GM18520 (cell line): ENCODE measurements around the gene ZNF32.

Experiments used
- ATAC-seq: cut with Tn5 transposase; IDR thresholded peaks from one replicate; pipeline ENCODE4 v1.9.1; 2021; ENCODE audit not compliant: unreplicated experiment

The ZNF32 gene

DNA sequence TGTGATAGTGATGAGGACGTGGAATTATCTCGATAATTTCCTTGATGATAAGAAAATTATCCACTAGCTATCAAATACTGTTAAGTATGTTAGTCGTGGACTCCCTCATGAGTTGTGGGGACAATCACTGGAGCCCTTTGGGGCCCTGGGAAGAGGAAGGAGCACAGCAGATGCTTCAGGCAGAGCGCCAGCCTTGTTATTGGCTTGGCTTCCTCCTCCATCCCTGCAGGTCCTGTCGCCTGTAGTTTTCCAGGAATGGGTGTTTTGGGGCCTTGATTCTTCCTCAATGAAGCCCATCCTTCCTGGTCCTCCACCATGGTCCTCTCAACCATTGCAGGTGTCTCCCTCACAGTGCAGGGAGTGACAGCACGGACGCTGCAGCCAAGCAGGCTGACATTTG lies 32.5 kb upstream of the ZNF32 start:
- ATAC-seq = no peak

- ATAC-seq = no peak
These were observed 31.4 kb upstream of the ZNF32 start for GRCh38 chr10:43680035-43680434.

- ATAC-seq = no peak
These were observed 30.8 kb upstream of the ZNF32 start for GRCh38 chr10:43679509-43679908.

GRCh38 chr10:43678654-43679053 lies 30.0 kb upstream of the ZNF32 start:
- no peak for ATAC-seq

- ATAC-seq = no peak
These were observed 28.2 kb upstream of the ZNF32 start for GRCh38 chr10:43676901-43677300.

DNA sequence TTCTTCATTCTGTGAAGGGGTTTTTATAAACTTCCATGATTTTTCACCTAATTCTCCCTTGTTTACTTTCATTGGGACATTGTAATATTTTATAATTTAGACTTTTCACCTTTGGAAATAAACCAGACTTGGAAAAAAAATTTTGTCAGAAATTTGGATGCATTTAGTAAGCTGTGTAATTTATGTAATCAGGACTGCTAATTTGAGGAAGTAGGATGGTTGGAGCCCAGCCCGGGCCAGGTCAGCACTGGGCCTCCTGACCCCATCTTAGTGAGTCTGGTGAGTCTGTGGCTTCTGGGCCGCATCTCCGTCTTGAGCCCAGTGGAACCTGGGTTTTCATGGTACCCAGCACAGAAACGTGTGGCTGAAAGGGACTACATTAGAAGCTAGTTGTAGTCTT lies 27.6 kb upstream of the ZNF32 start:
- no peak for ATAC-seq

- no peak for ATAC-seq
These were observed 26.0 kb upstream of the ZNF32 start for GRCh38 chr10:43674553-43675210.

GRCh38 chr10:43673471-43673870 lies 24.8 kb upstream of the ZNF32 start:
- ATAC-seq = no peak

- ATAC-seq = no peak
These were observed 23.2 kb upstream of the ZNF32 start for GRCh38 chr10:43671659-43672531.

DNA sequence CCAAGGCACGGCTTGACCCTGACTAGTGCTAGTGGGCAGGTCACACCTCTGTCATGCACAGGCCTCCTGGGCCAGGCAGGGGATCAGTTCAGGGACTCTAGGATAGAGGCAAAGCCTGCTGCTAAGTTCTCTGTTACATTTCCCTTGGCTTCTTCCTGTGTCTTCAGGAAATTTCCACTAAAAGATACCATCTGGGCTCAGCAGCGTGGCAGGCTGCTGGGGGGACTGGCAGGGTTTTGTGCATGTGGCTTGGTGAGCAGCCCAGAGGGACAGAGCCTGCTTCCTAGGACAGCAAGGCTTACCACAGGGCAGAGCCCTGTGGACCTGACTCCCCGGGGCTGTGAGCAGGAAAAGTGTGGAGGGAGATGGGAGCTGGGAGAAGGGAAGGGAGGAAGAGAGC lies 20.7 kb upstream of the ZNF32 start:
- no peak for ATAC-seq

DNA sequence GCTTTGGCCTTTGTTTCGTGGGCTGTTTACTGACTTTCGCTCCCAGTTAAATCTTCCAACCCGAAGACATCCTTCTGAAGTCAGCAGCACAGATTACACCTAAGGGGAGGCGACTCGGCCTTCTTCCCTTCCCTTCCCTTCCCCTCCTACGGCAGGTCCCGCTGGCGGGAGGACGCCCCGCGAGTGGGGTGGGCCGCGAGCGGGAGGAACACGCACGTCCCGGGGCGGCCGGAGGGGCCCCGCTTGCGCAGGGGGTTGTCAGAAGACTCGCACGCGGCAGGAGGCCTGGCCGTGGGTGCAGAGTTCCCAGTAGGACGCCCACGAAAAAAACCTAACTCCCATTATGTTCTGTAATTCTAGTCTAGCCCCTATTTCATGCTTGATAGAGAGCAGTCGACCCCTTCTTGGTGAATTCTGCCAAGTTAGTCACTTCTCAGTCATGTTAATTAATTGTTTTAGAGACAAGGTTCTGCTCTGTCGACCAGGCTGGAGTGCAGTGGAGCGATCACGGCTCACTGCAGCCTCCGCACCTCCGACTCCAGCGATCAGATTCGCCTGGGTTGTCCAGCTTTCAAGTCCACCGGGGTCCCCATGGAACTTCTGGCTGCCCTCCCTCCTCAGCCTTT lies 19.2 kb upstream of the ZNF32 start:
- no peak for ATAC-seq

DNA sequence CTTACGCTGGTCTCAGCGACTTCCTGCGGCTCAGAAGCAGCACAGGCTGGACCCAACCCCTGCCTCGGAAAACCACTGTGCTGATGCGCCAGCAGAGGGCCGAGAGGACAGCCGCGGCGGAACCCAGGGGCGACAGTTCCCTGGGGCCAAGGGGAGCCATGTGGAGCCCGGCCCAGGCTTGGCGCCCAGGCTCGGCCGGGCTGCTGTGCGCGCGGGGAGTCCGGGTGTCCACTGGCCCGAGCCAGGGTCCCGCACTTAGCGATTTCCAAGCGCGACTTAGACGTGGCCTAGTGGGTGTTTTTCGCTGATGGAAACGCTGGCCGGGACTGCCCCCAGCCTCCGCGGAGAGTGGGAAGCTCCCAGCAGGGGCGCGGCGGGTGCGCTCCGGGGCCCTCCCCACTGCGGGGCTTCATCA lies 18.6 kb upstream of the ZNF32 start:
- no peak for ATAC-seq

- ATAC-seq = no peak
These were observed 17.9 kb upstream of the ZNF32 start for GRCh38 chr10:43666552-43666951.

DNA sequence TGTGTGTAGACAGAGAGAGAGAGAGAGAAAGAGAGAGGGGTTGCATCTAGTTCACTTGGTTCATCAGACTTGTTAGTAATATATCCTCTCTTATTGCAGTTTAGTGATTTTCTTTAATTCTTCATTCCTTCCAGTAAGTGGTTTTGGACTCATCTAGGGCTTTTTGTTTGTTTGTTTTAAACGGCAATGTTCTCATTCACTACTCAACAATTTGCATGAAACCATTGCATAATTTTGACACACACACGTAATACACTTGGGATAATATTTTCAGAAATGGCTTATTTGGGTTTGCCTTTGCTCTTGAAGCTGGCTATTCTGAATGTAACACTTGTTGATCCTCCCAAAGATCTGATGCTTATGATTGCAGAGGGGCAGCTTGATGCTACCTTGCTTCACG lies 16.4 kb upstream of the ZNF32 start:
- no peak for ATAC-seq

DNA sequence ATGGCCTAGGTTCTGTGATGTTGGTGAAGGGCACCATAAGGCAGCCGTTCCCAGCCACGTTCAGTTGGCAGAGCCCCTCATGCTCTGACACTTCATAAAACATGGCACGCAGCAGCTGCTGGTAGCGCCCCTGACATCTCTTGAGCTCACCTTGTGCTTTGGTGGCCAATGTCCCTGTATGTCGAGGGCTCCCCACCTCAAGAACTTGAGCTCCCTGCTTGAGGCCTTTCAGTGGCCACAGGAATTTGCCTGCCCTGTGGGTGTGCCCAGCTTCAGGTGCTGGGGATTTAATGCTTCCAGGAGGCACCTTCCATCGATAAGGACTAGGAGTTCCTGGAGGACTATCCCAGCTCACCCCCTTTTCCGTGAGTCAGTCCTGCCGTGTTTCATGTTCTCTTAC lies 9.5 kb upstream of the ZNF32 start:
- no peak for ATAC-seq

- ATAC-seq = no peak
These were observed 6.6 kb upstream of the ZNF32 start for GRCh38 chr10:43655311-43655710.

GRCh38 chr10:43653746-43654145 lies 5.1 kb upstream of the ZNF32 start:
- ATAC-seq = no peak

- no peak for ATAC-seq
These were observed 473 bp upstream of the ZNF32 start for GRCh38 chr10:43649185-43649523.

- no peak for ATAC-seq
These were observed 635 bp downstream of the ZNF32 start for GRCh38 chr10:43648095-43648397.

GRCh38 chr10:43647576-43647975 lies 1.1 kb downstream of the ZNF32 start:
- no peak for ATAC-seq

DNA sequence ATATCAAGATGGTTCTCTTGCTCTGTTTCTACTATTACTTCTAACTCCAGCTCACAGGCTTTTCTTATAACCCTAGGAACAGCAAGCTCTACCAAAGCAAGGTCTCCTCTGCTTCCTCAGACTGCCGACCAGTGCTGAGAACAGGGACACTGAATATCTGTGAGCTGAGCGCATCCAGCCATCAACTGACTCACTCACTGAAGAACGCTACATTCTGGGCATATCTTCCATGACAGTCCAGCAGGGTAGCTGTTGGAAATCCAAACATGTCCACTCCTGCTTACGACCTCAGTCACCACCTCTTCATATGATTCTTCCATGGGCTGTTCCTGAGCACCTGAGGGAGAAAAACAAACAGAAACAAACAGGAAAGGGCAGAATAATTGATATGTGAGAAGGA lies 2.8 kb downstream of the ZNF32 start:
- no peak for ATAC-seq

DNA sequence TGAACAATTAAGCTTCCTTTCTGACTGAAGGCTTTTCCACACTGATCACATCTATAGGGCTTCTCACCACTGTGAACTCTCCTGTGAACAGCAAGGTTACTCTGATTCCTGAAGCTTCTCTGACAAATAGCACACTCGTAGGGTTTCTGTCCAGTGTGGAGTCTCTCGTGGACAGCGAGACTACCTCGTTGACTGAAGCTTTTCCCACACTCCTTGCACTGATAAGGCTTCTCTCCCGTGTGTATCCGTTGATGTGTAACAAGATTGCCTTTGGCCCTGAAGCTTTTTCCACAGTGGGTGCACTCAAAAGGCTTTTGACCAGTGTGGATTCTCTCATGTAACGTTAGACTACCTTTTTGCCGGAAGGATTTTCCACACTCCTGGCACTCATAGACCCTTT lies 4.4 kb downstream of the ZNF32 start:
- ATAC-seq = no peak
